HL-60/S4 (cell line): Measurements from ENCODE around the gene GALR1.

Source experiments
- in situ Hi-C: fragments of 300-500 bp; cut with MboI; formaldehyde crosslinking; loops from 2 replicates; pipeline ENCODE4 v1.14.3; 2022; ENCODE audit warnings: low sequenced_read_pairs

Gene GALR1

GRCh38 chr18:77316641-77317040, 67.0 kb downstream of the GALR1 start:
- in situ Hi-C loops = no loop called here

GRCh38 chr18:77320971-77321559, 71.4 kb downstream of the GALR1 start:
- in situ Hi-C loops = no loop called here

GRCh38 chr18:77321823-77322805, 72.5 kb downstream of the GALR1 start:
- in situ Hi-C loops = no loop called here

- in situ Hi-C loops = no loop called here
Observed at GRCh38 chr18:77323640-77324299, 74.1 kb downstream of the GALR1 start.
